GM18907 (cell line): Measurements from ENCODE around the gene TM6SF1.

ENCODE experiments used
- ATAC-seq: cut with Tn5 transposase; IDR thresholded peaks from one replicate; pipeline ENCODE4 v1.9.1; 2021; ENCODE audit warnings: mild to moderate bottlenecking, moderate library complexity; ENCODE audit not compliant: unreplicated experiment

The TM6SF1 gene

DNA sequence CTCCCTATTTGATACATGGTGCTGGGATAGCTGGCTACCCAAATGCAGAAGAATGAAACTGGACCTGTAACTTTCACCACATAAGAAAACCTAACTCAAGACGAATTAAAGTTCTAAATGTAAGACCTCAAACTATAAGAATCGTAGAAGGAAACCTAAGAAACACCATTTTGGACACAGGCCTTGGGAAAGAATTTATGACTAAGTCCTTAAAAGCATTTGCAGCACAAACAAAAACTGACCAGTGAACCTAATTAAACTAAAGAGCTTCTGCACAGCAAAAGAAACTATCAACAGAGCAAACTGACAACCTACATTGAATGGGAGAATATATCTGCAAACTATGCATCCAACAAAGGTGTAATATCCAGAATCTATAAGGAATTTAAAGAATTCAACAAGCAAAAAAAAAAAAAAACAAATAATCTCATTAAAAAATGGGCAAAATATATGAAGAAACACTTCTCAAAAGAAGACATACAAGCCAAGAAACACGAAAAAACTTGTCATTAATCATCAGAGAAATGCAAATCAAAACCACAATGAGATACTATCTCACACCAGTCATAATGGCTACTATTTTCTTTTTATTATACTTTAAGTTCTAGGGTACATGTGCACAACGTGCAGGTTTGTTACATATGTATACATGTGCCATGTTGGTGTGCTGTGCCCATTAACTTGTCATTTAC lies 63.2 kb downstream of the TM6SF1 start:
- ATAC-seq: no peak

DNA sequence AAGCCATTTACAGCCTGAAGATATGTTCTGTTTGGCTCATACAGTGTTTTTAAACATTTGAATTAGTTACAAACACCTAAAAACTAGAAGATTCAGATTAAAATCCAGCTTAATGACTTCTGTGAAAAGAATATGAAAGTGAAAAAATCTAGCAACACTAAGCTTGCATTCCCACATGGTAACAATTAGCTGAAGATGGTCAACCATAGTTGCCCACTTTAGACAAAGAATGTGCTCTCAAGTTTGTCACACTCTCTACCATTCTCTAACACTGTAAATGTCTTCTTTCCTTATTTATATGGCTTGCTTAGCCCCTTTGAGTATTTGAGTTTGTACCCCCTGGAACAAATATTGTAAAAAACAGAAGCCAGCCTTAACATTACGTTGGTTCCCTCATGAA lies 67.4 kb downstream of the TM6SF1 start:
- ATAC-seq: no peak

DNA sequence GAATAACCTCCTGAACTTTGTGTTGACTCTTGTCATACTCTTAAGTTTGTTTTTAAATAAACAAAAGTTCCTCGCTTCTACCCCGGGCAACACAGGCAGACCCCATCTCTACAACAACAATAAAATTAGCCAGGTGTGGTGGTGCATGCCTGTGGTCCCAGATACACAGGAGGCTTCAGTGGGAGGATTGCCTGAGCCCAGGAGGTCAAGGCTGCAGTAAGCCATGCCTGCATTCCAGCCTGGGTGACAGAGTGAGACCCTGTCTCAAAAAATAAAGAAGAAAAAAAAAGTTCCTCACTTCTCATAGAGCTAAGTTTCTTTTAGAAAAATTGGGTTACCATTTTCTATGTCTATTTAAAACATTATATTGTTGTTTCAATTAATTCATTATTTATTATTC lies 70.9 kb downstream of the TM6SF1 start:
- ATAC-seq: no peak

DNA sequence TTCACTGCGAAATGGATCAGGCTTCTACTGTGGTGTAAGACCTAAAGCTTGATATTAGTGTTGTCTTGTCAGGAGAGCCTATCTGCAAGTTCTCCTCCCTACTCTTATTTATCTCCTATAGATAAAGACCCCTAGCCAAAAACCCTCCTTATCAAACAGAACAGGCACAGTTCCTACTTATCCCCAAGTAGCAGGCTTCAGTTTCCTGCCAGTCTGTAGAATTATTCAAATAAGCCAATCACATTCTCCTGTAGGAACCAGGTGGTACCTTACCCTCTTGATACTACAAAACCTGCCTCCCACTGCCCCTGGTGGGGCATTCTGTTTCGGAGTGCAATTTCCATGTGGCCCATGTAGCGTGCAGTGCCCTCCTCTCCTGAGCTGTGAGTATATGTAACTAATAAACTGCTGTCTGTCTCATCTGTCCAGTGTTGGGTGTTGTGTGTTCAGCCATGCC lies 71.5 kb downstream of the TM6SF1 start:
- ATAC-seq: no peak

DNA sequence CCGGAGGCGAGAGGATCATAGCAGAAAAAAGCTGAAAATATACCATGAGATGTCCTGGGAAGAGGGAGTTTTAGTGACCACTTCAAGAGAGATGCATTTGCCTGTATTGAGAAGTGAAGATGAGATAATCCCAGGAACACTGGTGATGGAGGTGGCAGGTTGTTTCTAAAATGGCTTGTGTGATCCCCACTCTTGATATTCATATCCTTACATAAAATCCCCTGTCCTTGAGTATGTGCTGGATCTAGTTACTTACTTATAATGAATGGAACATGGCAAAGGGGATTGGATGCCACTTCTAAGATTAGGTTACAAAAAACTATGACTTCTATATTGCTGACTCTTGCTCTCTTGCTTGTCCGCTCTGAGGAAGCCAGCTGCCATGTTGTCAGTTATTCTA lies 78.1 kb downstream of the TM6SF1 start:
- ATAC-seq: no peak
